GM12878 (cell line): ENCODE measurements around the gene HBZ.

Source experiments
- ATF3 ChIP-seq: IDR thresholded peaks from 2 replicates; pipeline ENCODE4 v1.6.1; 2011; ENCODE audit warnings: low read depth, mild to moderate bottlenecking, low read length, moderate library complexity, borderline replicate concordance; ENCODE audit errors: extremely low read depth
- USF1 ChIP-seq: IDR thresholded peaks from 2 replicates; pipeline ENCODE4 v1.6.1; 2011; ENCODE audit warnings: borderline replicate concordance, low read depth, mild to moderate bottlenecking, moderate library complexity, mixed read lengths, low read length; ENCODE audit not compliant: insufficient read depth; ENCODE audit errors: extremely low read length

GRCh38 chr16:133716-134115 is 18.7 kb upstream of the HBZ start:
- no peak for TF ChIP-seq ATF3
- no peak for TF ChIP-seq USF1
